Myocyte (in vitro differentiated cells): ENCODE results near the gene AGO1. TPM values are rescaled to one million over a fixed set of nuclear protein-coding genes. Genes with fewer than 3 reads are reported as not detected.
"Not testable (repeated sequence)": the region's sequence is repeated elsewhere in the genome, so short reads cannot be mapped to it uniquely, and the experiment has no call there.

Experiments
- DNase-seq: peaks from one replicate; pipeline ENCODE4 v3.0.0-alpha.2; 2012; ENCODE audit warnings: low read depth
- total RNA-seq: library from RNA; depleted of rRNA; stranded (reverse); fragments of >200 nt; gene quantifications from 2 replicates; pipeline ENCODE4 v1.2.3, GENCODE V29; 2014

AGO1 gene
- total RNA-seq, 1 donor from 2014 or later = 7.3 TPM

DNA sequence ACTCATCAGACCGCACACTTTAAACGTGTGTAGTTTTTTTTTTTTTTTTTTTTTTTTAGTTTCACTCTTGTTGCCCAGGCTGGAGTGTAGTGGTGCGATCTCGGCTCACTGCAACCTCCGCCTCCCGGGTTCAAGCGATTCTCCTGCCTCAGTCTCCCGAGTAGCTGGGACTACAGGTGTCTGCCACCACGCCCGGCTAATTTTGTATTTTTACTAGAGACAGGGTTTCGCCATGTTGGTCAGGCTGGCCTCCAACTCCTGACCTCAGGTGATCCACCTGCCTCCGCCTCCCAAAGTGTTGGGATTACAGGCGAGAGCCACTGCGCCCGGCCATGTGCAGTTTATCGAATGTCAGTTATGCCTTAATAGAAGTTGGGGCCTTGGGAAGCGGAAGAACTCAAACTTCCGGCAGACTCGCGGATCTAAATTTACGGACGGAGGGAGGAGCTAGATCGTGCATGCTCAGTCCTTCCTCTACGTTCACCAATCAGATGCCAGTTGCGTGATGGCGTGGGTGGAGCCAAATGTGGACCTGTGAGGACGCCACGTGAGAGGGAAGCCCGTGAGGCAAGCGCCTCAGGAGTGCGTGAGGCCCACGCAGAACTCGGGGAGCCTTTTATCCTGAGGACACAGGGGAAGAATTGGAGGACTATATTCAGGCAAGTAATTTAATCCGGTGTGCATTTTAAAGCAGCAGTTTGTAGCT is 13.6 kb upstream of the AGO1 start:
- not testable (repeated sequence) for DNase-seq

DNA sequence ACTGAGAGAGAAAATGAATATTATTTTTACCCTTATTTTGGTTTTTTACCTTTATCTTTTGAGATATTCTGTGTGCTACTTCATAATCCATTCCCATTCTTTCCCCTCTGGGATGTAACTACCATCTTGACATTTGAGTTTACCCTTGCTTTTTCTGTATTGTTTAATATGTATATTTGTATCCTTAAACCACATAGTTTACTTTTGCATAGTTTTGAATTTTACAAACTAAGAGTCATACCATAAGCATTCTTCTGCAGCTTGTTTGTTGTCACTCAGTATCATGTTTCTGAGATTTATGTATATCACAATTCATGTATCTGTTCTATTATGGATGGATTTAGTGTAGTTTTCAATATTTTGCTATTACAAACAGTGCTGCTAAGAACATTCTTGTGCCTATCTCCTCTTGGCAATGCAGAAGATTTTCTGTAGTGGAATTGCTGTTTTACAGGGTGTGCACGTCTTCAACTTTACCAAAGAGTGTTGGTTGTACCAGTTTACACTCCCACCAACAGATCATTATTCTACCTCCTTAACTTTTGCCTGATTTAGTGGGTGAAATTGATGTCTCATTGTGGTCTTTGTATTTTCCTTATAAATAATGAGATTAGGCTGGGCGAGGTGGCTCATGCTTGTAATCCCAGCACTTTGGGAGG is 12.2 kb upstream of the AGO1 start:
- no peak for DNase-seq

DNA sequence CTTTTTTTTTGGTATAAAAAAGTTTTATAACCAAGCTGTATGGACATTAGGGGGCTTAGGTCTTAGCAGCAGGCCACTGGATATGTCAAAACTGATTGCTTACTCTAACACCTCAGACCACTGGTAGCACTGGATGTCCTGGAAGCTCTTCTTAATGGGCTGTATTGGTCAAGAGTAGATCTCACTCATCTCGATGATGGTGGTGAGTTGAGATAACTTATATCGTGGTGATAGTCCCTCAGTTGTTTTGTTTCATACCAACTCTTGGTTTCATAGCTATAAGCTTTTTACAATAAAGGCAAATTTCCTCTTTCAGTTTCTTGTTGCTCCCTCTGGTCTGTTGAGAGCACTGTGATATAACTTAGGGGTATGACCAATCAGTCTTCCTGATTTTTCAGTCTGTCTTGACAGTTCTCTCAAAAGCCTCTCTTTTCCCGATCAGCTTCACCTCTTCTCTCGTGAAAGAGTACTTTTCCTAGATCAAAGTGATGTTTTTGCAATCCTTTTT is 9.7 kb upstream of the AGO1 start:
- no peak for DNase-seq

DNA sequence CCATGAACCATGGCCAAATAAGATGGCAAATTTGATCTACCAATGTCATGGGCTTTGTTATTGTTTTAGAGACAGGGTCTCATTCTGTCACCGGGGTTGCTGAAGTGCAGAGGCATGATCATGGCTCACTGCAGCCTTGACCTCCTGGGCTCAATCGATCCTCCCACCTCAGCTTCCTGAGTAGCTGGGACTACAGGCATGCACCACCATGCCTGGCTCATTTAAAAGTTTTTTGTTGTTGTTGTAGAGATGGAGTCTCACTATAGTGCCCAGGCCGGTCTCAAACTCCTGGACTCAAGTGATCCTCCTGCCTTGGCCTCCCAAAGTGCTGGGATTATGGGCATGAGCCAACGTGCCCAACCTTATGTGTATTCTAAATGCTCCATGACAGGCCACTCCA is 8.9 kb upstream of the AGO1 start:
- not testable (repeated sequence) for DNase-seq

DNA sequence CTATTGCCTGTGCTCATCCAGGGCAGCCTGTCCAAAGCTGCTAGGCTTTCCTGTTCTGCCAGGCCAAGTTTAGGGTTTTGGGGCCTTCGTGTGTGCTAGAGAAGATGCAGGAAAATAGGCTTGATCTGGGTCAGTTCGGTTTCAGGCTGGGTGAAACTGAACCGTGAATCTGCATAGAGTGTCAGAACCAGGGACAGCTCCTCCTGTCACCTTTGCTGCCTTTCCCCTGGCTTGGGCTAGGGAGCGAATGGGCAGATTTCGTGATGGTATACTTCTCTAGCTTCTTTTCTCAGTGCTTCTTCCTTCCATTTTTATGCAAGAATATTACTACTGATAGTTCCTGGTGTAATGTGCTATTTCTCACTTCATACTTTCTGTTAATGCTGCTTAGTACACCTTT is 6.0 kb upstream of the AGO1 start:
- peak; percentile 50 for DNase-seq

DNA sequence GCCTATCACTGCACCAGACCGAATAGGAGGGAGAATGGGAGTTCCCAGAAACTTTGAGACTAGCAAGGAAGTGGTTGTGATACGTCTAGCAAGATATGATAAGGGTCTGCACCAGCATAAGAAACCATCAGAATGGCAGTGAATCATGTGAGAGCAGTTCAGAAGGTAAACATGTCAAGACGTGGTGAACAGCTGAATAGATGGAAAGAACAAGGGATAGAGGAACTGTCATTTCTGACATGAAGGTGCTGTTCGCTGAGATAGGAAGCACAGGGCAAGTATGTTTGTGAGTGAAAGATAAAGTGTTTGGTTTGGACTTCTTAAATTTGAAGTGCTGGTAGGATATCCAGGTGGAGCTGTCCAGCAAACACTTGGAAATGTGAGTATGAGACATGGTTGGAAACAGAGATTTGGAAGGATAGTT is 1.1 kb upstream of the AGO1 start:
- DNase-seq = peak; percentile 19

DNA sequence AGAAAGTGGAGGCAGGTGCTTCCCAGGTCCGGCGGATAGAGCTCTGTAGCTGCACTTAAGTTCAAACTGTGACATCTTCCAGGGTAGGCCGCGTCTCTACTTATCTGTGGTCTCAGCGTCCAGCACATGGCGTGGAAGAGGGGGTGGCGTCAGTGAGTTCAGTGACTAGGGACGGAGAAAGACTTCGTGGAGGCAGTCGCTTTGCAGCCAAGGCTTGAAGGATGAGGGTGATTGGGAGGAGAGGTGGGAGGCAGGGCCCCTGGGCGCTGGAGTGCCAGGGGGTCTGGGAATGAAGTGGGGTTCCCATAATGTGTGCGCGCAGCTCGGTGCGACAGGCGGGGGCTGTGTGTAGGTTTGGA is 444 bp upstream of the AGO1 start:
- DNase-seq = no peak

DNA sequence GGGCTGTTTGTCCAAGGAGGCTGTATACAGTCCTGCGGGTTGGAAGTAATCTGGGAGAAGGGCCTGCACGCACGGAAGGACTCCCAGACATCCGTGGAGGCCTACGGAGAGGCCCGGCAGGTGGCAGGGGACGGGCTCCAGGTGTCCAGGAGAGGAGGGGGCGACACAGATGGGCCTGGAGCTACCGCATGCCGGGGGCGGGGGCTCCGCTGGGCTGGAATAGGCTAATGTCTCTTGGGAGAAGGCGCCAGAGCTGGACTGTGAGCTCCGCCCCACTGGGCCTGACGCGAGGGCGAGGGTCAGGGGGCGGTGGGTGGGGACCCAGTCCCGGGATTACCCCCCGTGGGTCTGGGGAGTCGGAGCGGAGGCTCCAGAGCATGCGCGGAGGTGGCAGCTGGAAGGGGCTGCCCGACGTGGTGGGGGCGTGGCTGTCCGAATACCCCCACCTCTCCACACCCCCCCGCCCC is 659 bp downstream of the AGO1 start:
- peak; percentile 13 for DNase-seq

DNA sequence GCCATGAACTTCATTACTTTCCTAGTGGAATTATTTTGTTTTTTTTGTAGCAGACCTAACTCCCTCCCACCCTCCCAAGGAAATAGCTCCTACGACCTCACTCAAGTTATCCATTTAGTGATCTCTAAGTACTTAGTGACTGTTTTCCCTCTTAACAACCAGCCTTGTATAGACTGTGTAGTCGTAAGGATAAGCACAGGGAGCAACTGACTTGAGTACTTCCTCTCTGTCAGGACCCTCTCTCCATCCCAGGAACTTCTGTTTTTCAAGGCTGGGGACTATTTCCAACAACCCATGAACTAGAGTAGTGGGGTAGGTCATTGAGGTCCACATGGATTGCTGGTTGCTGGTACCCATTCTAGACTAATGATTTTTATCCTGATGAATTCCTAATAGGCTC is 1.9 kb downstream of the AGO1 start:
- no peak for DNase-seq

DNA sequence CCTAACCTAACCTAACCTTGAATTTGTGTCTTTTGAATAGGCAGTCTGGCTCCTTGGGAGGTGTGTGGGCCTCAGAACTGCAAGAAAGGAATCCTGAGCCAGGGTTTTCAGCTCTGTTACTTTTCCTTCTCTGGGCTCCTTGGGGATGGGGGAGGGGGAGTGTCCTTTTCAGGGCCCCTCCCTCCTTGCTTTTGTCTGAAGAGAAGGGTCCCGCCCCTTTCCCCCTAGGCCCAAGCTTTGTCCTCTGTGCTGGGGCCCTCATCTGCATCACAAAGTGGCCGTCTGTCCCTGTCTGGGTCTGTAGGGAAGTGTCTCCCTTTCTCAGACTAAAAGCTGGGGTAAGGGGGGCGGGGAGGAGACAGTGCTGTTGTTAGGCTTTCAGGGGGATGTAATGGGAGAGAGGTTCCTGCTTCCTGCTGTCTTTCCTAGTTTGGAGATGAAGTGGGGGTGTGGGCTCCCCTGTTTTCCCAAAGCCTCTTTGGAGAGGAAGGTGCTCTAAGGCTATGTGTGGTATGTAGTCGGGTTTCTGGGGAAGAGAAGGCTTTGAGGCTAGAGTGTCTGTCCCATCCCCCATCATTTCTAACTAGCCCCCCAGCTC is 3.1 kb downstream of the AGO1 start:
- no peak for DNase-seq

DNA sequence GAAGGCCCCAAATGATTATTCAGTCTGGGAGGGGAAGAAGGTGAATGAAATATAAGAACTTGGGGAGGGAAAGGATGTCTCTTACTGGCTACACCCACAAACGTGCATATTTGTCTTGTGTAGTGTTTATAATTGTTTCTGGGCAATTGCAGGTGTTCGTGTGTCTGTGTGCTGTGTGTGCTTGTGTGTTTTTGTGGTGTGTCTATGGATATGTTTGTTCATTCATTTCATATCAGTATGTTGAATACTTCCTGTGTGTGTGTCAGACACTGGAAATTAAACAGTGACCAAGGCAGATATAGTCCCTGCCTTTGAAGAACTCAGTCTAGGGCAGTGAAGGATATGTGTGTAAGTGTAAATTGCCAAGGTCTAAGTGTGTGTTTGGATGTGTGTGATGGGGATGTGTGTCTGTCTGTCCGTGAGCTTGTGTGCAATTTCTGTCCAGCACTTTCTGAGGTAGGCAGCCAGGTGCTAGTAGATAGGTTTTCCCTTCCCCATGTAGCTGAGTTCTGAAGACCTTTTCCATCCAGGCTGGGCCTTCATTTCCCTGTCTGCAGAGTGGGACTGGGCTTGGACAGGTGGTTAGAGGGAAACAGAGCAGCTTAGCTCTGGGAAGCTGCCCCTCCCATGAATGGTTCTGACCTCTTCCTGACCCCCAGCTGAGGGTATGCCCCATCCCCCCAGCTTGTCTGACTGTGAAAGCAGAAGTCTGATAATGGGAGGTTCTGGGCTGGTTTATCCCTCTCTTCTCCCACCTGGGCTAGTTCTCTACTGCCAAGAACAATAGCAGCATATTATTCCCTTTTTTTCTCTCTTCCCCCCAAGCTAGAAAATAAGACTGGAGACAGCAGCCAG is 3.8 kb downstream of the AGO1 start:
- DNase-seq = no peak

DNA sequence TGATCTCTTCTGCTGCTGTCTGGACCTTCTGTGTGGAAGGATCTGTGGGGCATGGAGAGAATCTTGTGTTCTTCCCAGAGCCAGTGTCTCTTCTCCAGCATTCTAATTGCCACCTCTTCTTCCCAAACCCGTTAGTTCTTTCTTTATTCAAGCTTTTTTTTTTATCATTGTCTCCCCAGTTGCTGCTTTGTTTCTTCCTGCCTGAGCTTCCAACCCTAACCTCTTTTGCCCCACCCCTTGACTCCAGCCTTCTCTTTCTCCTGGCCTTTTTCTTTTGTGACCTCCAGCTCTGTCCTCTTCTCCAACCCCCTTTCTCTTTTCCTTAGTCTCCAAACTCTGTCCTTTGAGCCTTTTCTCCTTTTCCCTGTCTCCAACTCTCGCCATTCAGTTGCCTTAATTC is 4.5 kb downstream of the AGO1 start:
- no peak for DNase-seq

DNA sequence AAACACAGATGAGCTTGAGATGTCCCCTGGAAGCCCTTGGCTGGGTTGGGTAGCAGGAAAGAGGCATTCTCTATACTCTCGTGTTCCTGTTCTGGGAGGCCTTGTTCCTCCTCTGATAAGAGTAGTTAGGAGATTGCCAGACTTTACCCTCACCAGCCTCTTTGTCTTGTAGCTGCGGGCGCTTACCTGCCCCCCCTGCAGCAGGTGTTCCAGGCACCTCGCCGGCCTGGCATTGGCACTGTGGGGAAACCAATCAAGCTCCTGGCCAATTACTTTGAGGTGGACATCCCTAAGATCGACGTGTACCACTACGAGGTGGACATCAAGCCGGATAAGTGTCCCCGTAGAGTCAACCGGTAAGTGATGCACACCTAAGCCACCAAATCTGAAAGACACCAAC is 5.2 kb downstream of the AGO1 start:
- DNase-seq = no peak

DNA sequence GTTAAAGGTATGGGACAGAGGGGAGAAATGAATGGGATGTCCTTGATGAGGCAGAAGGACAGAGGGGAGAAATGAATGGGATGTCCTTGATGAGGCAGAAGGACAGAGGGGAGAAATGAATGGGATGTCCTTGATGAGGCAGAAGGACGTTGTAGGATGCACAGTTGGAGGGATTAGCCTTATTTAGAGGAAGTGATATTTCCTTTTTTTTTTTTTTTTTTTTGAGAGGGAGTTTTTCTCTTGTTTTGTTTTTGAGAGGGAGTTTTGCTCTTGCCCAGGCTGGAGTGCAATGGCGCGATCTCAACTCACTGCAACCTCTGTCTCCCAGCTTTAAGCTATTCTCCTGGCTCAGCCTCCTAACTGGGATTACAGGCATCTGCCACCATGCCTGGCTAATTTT is 6.0 kb downstream of the AGO1 start:
- not testable (repeated sequence) for DNase-seq

DNA sequence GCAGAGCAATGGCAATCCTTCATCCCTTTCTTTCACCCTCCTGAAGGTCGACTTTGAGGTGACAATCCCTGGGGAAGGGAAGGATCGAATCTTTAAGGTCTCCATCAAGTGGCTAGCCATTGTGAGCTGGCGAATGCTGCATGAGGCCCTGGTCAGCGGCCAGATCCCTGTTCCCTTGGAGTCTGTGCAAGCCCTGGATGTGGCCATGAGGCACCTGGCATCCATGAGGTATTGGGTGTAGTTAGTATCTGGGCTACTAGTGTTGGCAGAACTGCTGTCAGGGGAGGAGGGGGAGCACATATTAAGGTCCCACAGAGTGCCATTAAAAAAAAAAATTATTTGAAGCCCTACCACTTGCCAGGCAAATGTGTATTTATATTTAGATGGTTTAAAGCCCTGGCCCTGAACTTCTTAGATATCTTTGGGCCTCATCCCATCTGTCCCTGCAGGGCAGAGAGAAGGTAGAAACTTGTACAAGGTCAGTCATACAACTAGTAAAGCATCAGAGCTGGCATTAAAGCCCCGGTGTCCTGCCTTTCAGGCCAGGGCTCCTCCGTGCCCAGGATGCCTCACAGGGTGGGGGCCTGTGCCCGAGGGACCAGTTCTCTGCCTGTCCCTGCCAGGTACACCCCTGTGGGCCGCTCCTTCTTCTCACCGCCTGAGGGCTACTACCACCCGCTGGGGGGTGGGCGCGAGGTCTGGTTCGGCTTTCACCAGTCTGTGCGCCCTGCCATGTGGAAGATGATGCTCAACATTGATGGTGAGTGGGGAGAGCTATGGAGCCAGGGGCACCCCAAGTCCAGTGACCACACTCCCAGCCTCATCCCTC is 10.3 kb downstream of the AGO1 start:
- DNase-seq = no peak

DNA sequence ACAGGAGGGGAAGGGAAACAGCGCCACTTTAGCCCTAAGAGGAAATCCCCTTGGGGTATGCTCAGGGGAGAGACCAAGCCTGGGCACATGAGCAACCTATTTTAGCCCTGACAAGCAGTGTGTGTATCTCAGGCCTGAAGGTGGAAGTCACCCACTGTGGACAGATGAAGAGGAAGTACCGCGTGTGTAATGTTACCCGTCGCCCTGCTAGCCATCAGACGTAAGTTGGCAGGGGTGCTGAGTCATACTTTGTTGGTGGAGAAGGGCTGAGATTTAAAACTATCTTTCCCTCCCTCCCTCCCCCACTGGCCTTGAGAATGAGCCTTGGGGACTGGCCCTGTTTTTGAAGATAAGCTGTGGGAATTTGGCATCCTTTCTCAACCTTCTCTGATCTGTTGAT is 11.2 kb downstream of the AGO1 start:
- no peak for DNase-seq

DNA sequence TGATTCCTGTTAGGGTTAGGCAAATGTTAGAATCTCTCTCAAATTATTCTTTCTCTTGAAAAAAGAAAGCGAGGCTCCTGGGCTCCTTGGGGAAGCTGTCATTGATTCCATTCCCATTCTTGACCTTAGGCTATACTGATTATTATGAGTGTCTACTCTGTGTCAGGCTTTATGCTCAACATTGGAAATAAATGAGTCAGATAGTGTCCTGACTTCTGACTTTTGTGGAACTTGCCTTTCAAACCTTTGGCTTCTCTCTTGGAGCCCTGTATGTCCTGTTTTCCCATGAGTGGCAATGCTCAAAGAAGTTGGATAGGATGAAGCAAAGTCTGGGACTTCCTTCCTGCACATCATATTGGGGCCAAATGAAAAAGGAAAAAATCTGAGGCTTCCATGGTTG is 11.6 kb downstream of the AGO1 start:
- DNase-seq = no peak

DNA sequence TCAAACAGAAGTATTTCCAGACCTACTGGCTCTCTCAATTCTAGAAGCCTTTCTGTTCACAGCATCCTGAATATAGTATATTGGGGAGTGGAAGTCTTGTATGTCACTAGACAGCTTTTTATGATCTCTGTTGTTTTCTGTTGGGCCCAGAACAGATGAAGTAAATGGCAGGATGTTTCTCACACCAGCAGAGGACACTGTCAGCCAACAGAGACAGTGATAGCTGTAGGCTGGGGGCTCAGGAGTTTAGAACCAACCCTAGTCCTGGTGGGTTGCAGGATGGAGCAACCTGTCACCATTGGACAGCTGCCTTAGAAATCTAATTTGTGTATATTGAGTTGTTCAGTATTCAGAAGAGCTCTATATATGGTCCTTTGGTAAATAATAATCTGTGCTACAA is 16.9 kb downstream of the AGO1 start:
- no peak for DNase-seq

DNA sequence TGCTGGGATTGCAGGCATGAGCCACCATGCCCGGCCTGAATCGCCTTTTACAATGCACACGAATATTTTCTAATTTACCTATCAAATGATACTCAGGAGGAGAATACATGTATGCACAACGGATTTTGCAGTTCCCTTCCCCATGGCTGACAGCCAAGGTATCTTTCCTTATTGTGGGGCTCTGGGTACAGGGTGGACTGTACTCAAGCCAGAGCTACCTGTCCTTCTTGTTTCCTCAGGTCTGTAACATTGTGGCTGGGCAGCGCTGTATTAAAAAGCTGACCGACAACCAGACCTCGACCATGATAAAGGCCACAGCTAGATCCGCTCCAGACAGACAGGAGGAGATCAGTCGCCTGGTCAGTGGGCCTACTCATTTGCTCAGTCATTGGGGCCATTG is 18.2 kb downstream of the AGO1 start:
- DNase-seq = no peak

DNA sequence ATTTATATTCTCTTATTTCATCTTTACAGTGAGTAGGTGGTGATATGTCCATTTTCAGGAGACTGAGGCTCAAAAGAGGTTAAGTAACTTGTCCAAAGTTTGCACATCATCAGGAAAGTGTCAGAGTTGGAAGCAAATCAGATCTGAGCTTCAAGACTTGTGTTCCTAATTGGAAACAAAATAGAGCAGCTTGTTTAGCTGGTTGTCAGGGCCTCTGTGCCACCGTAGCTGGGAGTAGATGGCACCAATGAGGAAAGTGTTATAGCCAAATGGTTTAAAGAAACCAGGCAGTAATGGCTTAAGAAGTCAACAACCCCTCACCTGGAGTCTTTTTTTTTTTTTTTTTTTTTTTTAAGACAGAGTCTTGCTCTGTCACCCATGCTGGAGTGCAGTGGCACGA is 19.7 kb downstream of the AGO1 start:
- DNase-seq = no peak

DNA sequence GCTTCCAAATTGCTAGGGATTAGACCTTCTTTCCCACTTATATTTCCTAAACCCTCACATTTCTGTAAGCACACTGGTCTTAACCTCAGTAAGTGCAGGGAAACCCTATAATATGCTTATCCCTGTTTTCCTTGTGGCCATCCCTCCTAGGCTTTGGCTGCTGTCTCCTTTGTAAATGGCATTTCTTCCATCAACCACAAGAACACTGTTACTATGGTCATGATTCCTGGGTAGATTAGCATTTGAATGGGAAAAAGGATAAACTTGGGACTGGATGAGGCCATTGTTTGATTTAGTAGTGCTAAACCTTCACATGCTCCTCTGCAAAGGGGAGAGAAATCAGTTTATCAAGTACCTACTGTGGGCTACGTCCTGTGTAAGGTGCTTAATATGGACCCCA is 31.7 kb downstream of the AGO1 start:
- DNase-seq = no peak
